HepG2 (cell line): ENCODE measurements around the gene RASIP1. TPM values are rescaled to one million over a fixed set of nuclear protein-coding genes. Genes with fewer than 3 reads are reported as not detected.

ENCODE experiments used
- ATAC-seq: fragments of 200-7000 bp; cut with Tn5 transposase; 3 replicates; pipeline ENCODE4 v1.9.1; 2020; ENCODE audit warnings: mild to moderate bottlenecking, moderate library complexity
- BruUV-seq: library from RNA; stranded (reverse); fragments of 400-500 nt; replicated peaks from 2 replicates; lab custom pipeline; 2021; lab: Mats Ljungman, UMichigan
- CTCF ChIA-PET: fragments of 300-600 bp; formaldehyde crosslinking; extraction: SDS; loops from one replicate; lab custom pipeline; 2021; ENCODE audit warnings: low total read pairs, inconsistent platforms, low intra/inter-chr PET ratio; lab: Yijun Ruan, JAX
- POLR2A ChIA-PET: fragments of 350-600 bp; sonication (Branson Sonifier 250); formaldehyde crosslinking; loops from one replicate; lab custom pipeline; 2020; ENCODE audit warnings: antibody characterized with exemption, inconsistent platforms; lab: Yijun Ruan, JAX
- DNase-seq: peaks from one replicate; pipeline ENCODE4 v3.0.0-alpha.2; 2015; ENCODE audit warnings: low spot score
- FAIRE-seq: peaks from 3 replicates; lab custom pipeline; 2011; peaks lifted over from hg19 to GRCh38; lab: Jason Lieb, UNC
- H2AFZ ChIP-seq: one replicate; pipeline ENCODE4 v1.6.1; 2011; ENCODE audit warnings: low read length, inconsistent platforms
- H3K27ac ChIP-seq: fragments of 300-600 bp; 3 replicates; pipeline ENCODE4 v1.8.0; 2011; ENCODE audit warnings: mixed run types, mild to moderate bottlenecking, mixed read lengths, low read length, inconsistent platforms; ENCODE audit not compliant: insufficient read depth; ENCODE audit errors: extremely low read length
- H3K27me3 ChIP-seq, 2 experiments: fragments of 200-600 bp in 1 of 2; 2 replicates in 1 of 2; 3 replicates in 1 of 2; pipeline versions ENCODE4 v1.6.0 to v1.8.0; 2011; ENCODE audit warnings: low read length in 2 of 2, mild to moderate bottlenecking in 2 of 2, moderate library complexity in 2 of 2, inconsistent platforms in 1 of 2; ENCODE audit not compliant: insufficient read depth in 2 of 2, control insufficient read depth in 1 of 2
- H3K36me3 ChIP-seq, 2 experiments: fragments of 200-600 bp in 1 of 2; replicated peaks in 1 of 2; 2 replicates in 1 of 2; 3 replicates in 1 of 2; pipeline versions ENCODE4 v1.5.1 to v1.8.0; 2011; ENCODE audit warnings: low read length in 2 of 2, inconsistent platforms in 1 of 2; ENCODE audit not compliant: insufficient read depth in 2 of 2, control insufficient read depth in 1 of 2
- H3K4me1 ChIP-seq: 2 replicates; pipeline ENCODE4 v1.5.1; 2012; ENCODE audit warnings: low read length, inconsistent platforms; ENCODE audit not compliant: insufficient read depth
- H3K4me2 ChIP-seq: 2 replicates; pipeline ENCODE4 v1.6.0; 2011; ENCODE audit warnings: low read depth, low read length, inconsistent platforms
- H3K4me3 ChIP-seq, 3 experiments: fragments of 200-600 bp in 1 of 3; sonication (generic), shearing (Covaris generic) in 1 of 3; replicated peaks in 1 of 3; 2 replicates each; pipeline ENCODE4 v1.5.1; 2011 to 2016; ENCODE audit warnings: low read length in 3 of 3, inconsistent platforms in 2 of 3, low read depth in 2 of 3, mild to moderate bottlenecking in 2 of 3, control low read depth in 1 of 3, mixed read lengths in 1 of 3; ENCODE audit not compliant: insufficient read depth in 1 of 3
- H3K79me2 ChIP-seq: one replicate; pipeline ENCODE4 v1.6.1; 2011; ENCODE audit warnings: low read length, inconsistent platforms; ENCODE audit not compliant: insufficient read depth
- H3K9ac ChIP-seq: 2 replicates; pipeline ENCODE4 v1.6.0; 2011; ENCODE audit warnings: mild to moderate bottlenecking, low read depth, low read length, inconsistent platforms; ENCODE audit not compliant: insufficient read depth
- H3K9me3 ChIP-seq: 2 replicates; pipeline ENCODE4 v1.5.1; 2012; ENCODE audit warnings: mild to moderate bottlenecking, low read length
- H4K20me1 ChIP-seq: 2 replicates; pipeline ENCODE4 v1.6.0; 2011; ENCODE audit warnings: inconsistent platforms, mild to moderate bottlenecking, low read length, moderate library complexity; ENCODE audit not compliant: insufficient read depth
- CEBPB ChIP-seq: IDR thresholded peaks from 2 replicates; pipeline ENCODE4 v1.6.1; 2011; ENCODE audit warnings: low read depth, low read length, improper control_type of control experiment, borderline replicate concordance
- E2F1 ChIP-seq: sonication (generic); formaldehyde crosslinking; IDR thresholded peaks from 2 replicates; pipeline ENCODE4 v1.5.0; 2020; ENCODE audit warnings: missing genetic modification reagents
- EP300 ChIP-seq, 3 experiments: sonication (generic) in 1 of 3; formaldehyde crosslinking in 1 of 3; IDR thresholded peaks; 2 replicates each; pipeline versions ENCODE4 v1.5.1 to v1.6.1; 2011 to 2020; ENCODE audit warnings: low read depth in 2 of 3, low read length in 2 of 3, borderline replicate concordance in 1 of 3, improper control_type of control experiment in 1 of 3, mild to moderate bottlenecking in 1 of 3, missing genetic modification reagents in 1 of 3, moderate library complexity in 1 of 3
- FOXA3 ChIP-seq: IDR thresholded peaks from 2 replicates; pipeline ENCODE4 v1.6.1; 2016; ENCODE audit warnings: missing genetic modification reagents, missing compliant biosample characterization
- GATA4 ChIP-seq: sonication (generic); IDR thresholded peaks from 2 replicates; pipeline ENCODE4 v1.6.1; 2016; ENCODE audit warnings: antibody characterized with exemption, low read depth, borderline replicate concordance
- HNF1A ChIP-seq, 2 experiments: sonication (generic) in 1 of 2; formaldehyde crosslinking in 1 of 2; IDR thresholded peaks; 2 replicates each; pipeline versions ENCODE4 v1.4.0 to v1.6.1; 2016 to 2020; ENCODE audit warnings: borderline replicate concordance in 1 of 2, low read depth in 1 of 2, mild to moderate bottlenecking in 1 of 2, missing genetic modification reagents in 1 of 2
- ISL2 ChIP-seq: sonication (generic); formaldehyde crosslinking; IDR thresholded peaks from 2 replicates; pipeline ENCODE4 v1.5.0; 2020; ENCODE audit warnings: missing genetic modification reagents
- PAXIP1 ChIP-seq: sonication (generic); formaldehyde crosslinking; conservative IDR thresholded peaks from 2 replicates; pipeline ENCODE4 v1.4.0; 2020; ENCODE audit warnings: mild to moderate bottlenecking, missing genetic modification reagents, moderate library complexity
- ZNF574 ChIP-seq: sonication (generic); formaldehyde crosslinking; IDR thresholded peaks from 2 replicates; pipeline ENCODE4 v1.4.0; 2020; ENCODE audit warnings: missing genetic modification reagents
- WGBS: methylation state at CpG from one replicate; pipeline ENCODE4 v1.1.6; 2017; ENCODE audit warnings: low lambda C conversion rate; 5-methylcytosine and 5-hydroxymethylcytosine counted together
- in situ Hi-C: cut with HindIII; loops from 2 replicates; pipeline ENCODE4 v1.10.0; 2017; ENCODE audit warnings: low pct_unique_long_range_greater_than_20kb; ENCODE audit not compliant: extremely low pct_ligation_motif_present
- intact Hi-C: fragments of 100-400 bp; cut with micrococcal nuclease; formaldehyde crosslinking; loops from one replicate; pipeline ENCODE4 v1.10.0; 2022; ENCODE audit not compliant: unreplicated experiment
- polyA plus RNA-seq, 8 experiments: library from polyadenylated mRNA; depleted of rRNA in 3 of 8; stranded (reverse) in 7 of 8; unstranded in 1 of 8; fragments of >200 nt; fragmentation: Illumina TruSeq in 4 of 8; extraction: Trizol in 4 of 8; gene quantifications; 2 replicates each; pipeline versions ENCODE4 v1.2.1 to v1.2.3, GENCODE V29; 2011 to 2016; ENCODE audit warnings: low read depth in 4 of 8, missing spikeins in 1 of 8, mixed read lengths in 1 of 8; ENCODE audit not compliant: insufficient read depth in 1 of 8
- total RNA-seq, 5 experiments: library from RNA; depleted of rRNA; stranded (reverse); fragments of >200 nt; fragmentation: Illumina TruSeq; extraction: Trizol; gene quantifications; 2 replicates each; pipeline ENCODE4 v1.2.3, GENCODE V29; 2016; ENCODE audit warnings: low read depth in 1 of 5

The RASIP1 gene
- total and polyA plus RNA-seq, 2 of the 13 experiments (the other 11 are each of a cell fraction or from before 2014, with no cell fraction given) = 0.44 to 0.58 TPM

GRCh38 chr19:48768994-48769713 is 28.7 kb upstream of the RASIP1 start:
- no peak overlapping the region for H3K9ac ChIP-seq
- no peaks in the 10 kb centered on the region for H3K27me3 ChIP-seq
- peak overlapping the region; percentile 51 for H3K4me2 ChIP-seq
- FAIRE-seq = peak; percentile 65
- WGBS = 14% methylated on average over 11 of the region's 11 CpGs
- peaks cover 59% of the 10 kb centered on the region for H3K4me1 ChIP-seq
- no peak overlapping the region for H3K27ac ChIP-seq
- H3K79me2 ChIP-seq = no peaks in the 10 kb centered on the region
- no peaks in the 10 kb centered on the region for H3K9me3 ChIP-seq
- intact Hi-C loops = no loop called here
- POLR2A ChIA-PET = interaction anchor here (0.8 to 3.1 kb wide), 9 partner anchors 10 to 150 kb away, joined by 3 to 30 read pairs (median 6); partner anchors contain the start of gene RPL18
- no peaks in the 10 kb centered on the region for H3K36me3 ChIP-seq
- H4K20me1 ChIP-seq = no peaks in the 10 kb centered on the region
- H2AFZ ChIP-seq = no peak overlapping the region
- DNase-seq = peak; percentile 72
- in situ Hi-C loops = no loop called here
- peak overlapping the region in 1 of 3 experiments; percentile 18; a peak in 1 of 6 replicates for H3K4me3 ChIP-seq
- no TSS peak for BruUV-seq
- CTCF ChIA-PET = no interaction called here
- no peak; the same call in 2 of the 3 replicates for ATAC-seq
- TF ChIP-seq ZNF574 (CRISPR knock-in tag) = no peak
- 0 out of 2 replicates have a peak, but pooled peaks have one; percentile 26 for TF ChIP-seq FOXA3
- TF ChIP-seq PAXIP1 = peak; percentile 53
- peak; percentile 68 for TF ChIP-seq CEBPB
- TF ChIP-seq GATA4 = peak; percentile 20; the same call in 1 of the 2 replicates
- peak; percentile 76 for TF ChIP-seq HNF1A (IDR thresholded peaks at IDR 0.05; ENCODE audit: low read depth)
- TF ChIP-seq HNF1A (CRISPR knock-in tag; IDR thresholded peaks at IDR 0.05; ENCODE audit: borderline replicate concordance) = no peak
- TF ChIP-seq E2F1 (CRISPR knock-in tag) = no peak
- no peak for TF ChIP-seq ISL2 (CRISPR knock-in tag)
- TF ChIP-seq EP300 (IDR thresholded peaks at IDR 0.05; ENCODE audit: low read depth in 2 of 2, low read length in 2 of 2) = peak in 1 of 2 experiments; percentile 60; a peak in 2 of 4 replicates
- no peak for TF ChIP-seq EP300 (CRISPR knock-in tag; IDR thresholded peaks at IDR 0.05; ENCODE audit: borderline replicate concordance)
